Measurements from ENCODE around the gene CHST6.

CHST6 gene

GRCh38 chr16:75534560-75535205 is 39.4 kb upstream of the CHST6 start:
- DNase-seq (ENCODE audit: insufficient read length, low spot score) (no peak), FAIRE-seq (no peak)

GRCh38 chr16:75532791-75533190 is 37.5 kb upstream of the CHST6 start:
- DNase-seq (ENCODE audit: insufficient read length, low spot score) (no peak), FAIRE-seq (no peak)

More at GRCh38 chr16:75534560-75535205, 39.4 kb upstream of the CHST6 start:
- no peak for TF ChIP-seq CTCF (IDR thresholded peaks at IDR 0.05; ENCODE audit: insufficient read depth, missing control alignments)

GRCh38 chr16:75532142-75532765 is 37.0 kb upstream of the CHST6 start:
- DNase-seq (ENCODE audit: insufficient read length, low spot score) (no peak), FAIRE-seq (no peak)
- TF ChIP-seq CTCF (IDR thresholded peaks at IDR 0.05; ENCODE audit: insufficient read depth, missing control alignments), result no peak

More at GRCh38 chr16:75532791-75533190, 37.5 kb upstream of the CHST6 start:
- TF ChIP-seq CTCF (IDR thresholded peaks at IDR 0.05; ENCODE audit: insufficient read depth, missing control alignments), result no peak

- FAIRE-seq (no peak), DNase-seq (ENCODE audit: insufficient read length, low spot score) (no peak)
- TF ChIP-seq CTCF (IDR thresholded peaks at IDR 0.05; ENCODE audit: insufficient read depth, missing control alignments), result no peak
These were observed 34.7 kb upstream of the CHST6 start for GRCh38 chr16:75529959-75530358.

- FAIRE-seq (no peak), DNase-seq (ENCODE audit: insufficient read length, low spot score) (no peak)
- no peak for TF ChIP-seq CTCF (IDR thresholded peaks at IDR 0.05; ENCODE audit: insufficient read depth, missing control alignments)
These were observed 34.0 kb upstream of the CHST6 start for GRCh38 chr16:75529056-75529905.

- TF ChIP-seq CTCF (IDR thresholded peaks at IDR 0.05; ENCODE audit: insufficient read depth, missing control alignments), result no peak
- FAIRE-seq, result no peak
- no peak for DNase-seq (ENCODE audit: insufficient read length, low spot score)
These were observed 32.6 kb upstream of the CHST6 start for GRCh38 chr16:75527825-75528299.

All from D721Med (cell line).